Mesenchymal stem cell (in vitro differentiated cells and primary cell): ENCODE data around the gene KRT14.
"Not testable (repeated sequence)": the region's sequence is repeated elsewhere in the genome, so short reads cannot be mapped to it uniquely, and the experiment has no call there.

ENCODE experiments used
- DNase-seq: peaks from one replicate; pipeline ENCODE4 v3.0.0-alpha.2; 2013
- H2AFZ ChIP-seq: one replicate; pipeline ENCODE4 v1.6.1; 2013; ENCODE audit warnings: low read depth, mild to moderate bottlenecking, control low read depth, inconsistent platforms, low read length, moderate library complexity
- H2AK5ac ChIP-seq: 2 replicates; pipeline ENCODE4 v1.6.1; 2013; ENCODE audit warnings: low read length, moderate library complexity, mild to moderate bottlenecking, inconsistent platforms; ENCODE audit not compliant: severe bottlenecking
- H2BK120ac ChIP-seq: one replicate; pipeline ENCODE4 v1.6.1; 2013; ENCODE audit warnings: low read depth, mild to moderate bottlenecking, inconsistent platforms, low read length, moderate library complexity
- H2BK12ac ChIP-seq, 2 experiments: one replicate each; pipeline ENCODE4 v1.6.1; 2013; ENCODE audit warnings: inconsistent platforms in 2 of 2, low read length in 2 of 2, mild to moderate bottlenecking in 2 of 2, moderate library complexity in 2 of 2, control low read depth in 1 of 2
- H2BK15ac ChIP-seq: one replicate; pipeline ENCODE4 v1.6.1; 2013; ENCODE audit warnings: mild to moderate bottlenecking, low read depth, inconsistent platforms; ENCODE audit not compliant: poor library complexity, severe bottlenecking
- H2BK5ac ChIP-seq: 2 replicates; pipeline ENCODE4 v1.6.1; 2013; ENCODE audit warnings: low read depth, mild to moderate bottlenecking, low read length, control low read depth, inconsistent platforms; ENCODE audit not compliant: poor library complexity, severe bottlenecking
- H3K14ac ChIP-seq, 2 experiments: one replicate each; pipeline ENCODE4 v1.6.1; 2013; ENCODE audit warnings: inconsistent platforms in 2 of 2, low read length in 2 of 2, control low read depth in 1 of 2, mild to moderate bottlenecking in 1 of 2, moderate library complexity in 1 of 2
- H3K18ac ChIP-seq, 2 experiments: one replicate each; pipeline ENCODE4 v1.6.1; 2013; ENCODE audit warnings: inconsistent platforms in 2 of 2, low read length in 2 of 2, control low read depth in 1 of 2, low read depth in 1 of 2, mild to moderate bottlenecking in 1 of 2
- H3K23ac ChIP-seq, 2 experiments: one replicate each; pipeline ENCODE4 v1.6.1; 2013; ENCODE audit warnings: inconsistent platforms in 2 of 2, low read length in 2 of 2, mild to moderate bottlenecking in 2 of 2, moderate library complexity in 2 of 2, control low read depth in 1 of 2
- H3K27ac ChIP-seq: 2 replicates; pipeline ENCODE4 v1.5.1; 2013; ENCODE audit warnings: mild to moderate bottlenecking, moderate library complexity, low read length, control low read depth, inconsistent platforms; ENCODE audit not compliant: poor library complexity, severe bottlenecking
- H3K27me3 ChIP-seq, 2 experiments: 2 replicates each; pipeline versions ENCODE4 v1.6.1 to v1.7.0; 2013; ENCODE audit warnings: low read length in 2 of 2, mild to moderate bottlenecking in 2 of 2, moderate library complexity in 2 of 2, control low read depth in 1 of 2, inconsistent platforms in 1 of 2; ENCODE audit not compliant: control insufficient read depth in 1 of 2, insufficient read depth in 1 of 2
- H3K36me3 ChIP-seq, 2 experiments: 2 replicates each; pipeline versions ENCODE4 v1.6.1 to v1.7.0; 2013; ENCODE audit warnings: low read length in 2 of 2, control low read depth in 1 of 2, inconsistent platforms in 1 of 2, low read depth in 1 of 2, mild to moderate bottlenecking in 1 of 2; ENCODE audit not compliant: insufficient read depth in 2 of 2, control insufficient read depth in 1 of 2
- H3K4ac ChIP-seq, 2 experiments: one replicate each; pipeline ENCODE4 v1.6.1; 2013; ENCODE audit warnings: inconsistent platforms in 2 of 2, low read length in 2 of 2, mild to moderate bottlenecking in 2 of 2, moderate library complexity in 2 of 2, control low read depth in 1 of 2, low read depth in 1 of 2
- H3K4me1 ChIP-seq: 2 replicates; pipeline ENCODE4 v1.6.1; 2013; ENCODE audit warnings: low read depth, low read length, control low read depth; ENCODE audit not compliant: control insufficient read depth, insufficient read depth
- H3K4me2 ChIP-seq: 2 replicates; pipeline ENCODE4 v1.6.1; 2013; ENCODE audit warnings: low read length, mild to moderate bottlenecking, inconsistent platforms; ENCODE audit not compliant: poor library complexity, severe bottlenecking
- H3K4me3 ChIP-seq, 2 experiments: 2 replicates each; pipeline versions ENCODE4 v1.5.1 to v1.7.0; 2013; ENCODE audit warnings: low read length in 2 of 2, mild to moderate bottlenecking in 2 of 2, control low read depth in 1 of 2, low read depth in 1 of 2; ENCODE audit not compliant: insufficient read depth in 1 of 2
- H3K79me1 ChIP-seq: replicated peaks from 2 replicates; pipeline ENCODE4 v1.6.1; 2013; ENCODE audit warnings: mild to moderate bottlenecking, control low read depth, low read length, inconsistent platforms; ENCODE audit not compliant: poor library complexity, severe bottlenecking
- H3K9ac ChIP-seq: 2 replicates; pipeline ENCODE4 v1.7.0; 2013; ENCODE audit warnings: mild to moderate bottlenecking, low read length, moderate library complexity
- H3K9me3 ChIP-seq: 2 replicates; pipeline ENCODE4 v1.7.0; 2013; ENCODE audit warnings: mild to moderate bottlenecking, low read length; ENCODE audit not compliant: control insufficient read depth
- H4K8ac ChIP-seq: one replicate; pipeline ENCODE4 v1.6.1; 2013; ENCODE audit warnings: inconsistent platforms, mild to moderate bottlenecking, low read length, moderate library complexity
- H4K91ac ChIP-seq: one replicate; pipeline ENCODE4 v1.6.1; 2013; ENCODE audit warnings: mild to moderate bottlenecking, low read length, inconsistent platforms
- WGBS: methylation state at CpG from one replicate; pipeline ENCODE4 v1.1.7; 2013; ENCODE audit warnings: mixed read lengths; 5-methylcytosine and 5-hydroxymethylcytosine counted together

KRT14 gene

DNA sequence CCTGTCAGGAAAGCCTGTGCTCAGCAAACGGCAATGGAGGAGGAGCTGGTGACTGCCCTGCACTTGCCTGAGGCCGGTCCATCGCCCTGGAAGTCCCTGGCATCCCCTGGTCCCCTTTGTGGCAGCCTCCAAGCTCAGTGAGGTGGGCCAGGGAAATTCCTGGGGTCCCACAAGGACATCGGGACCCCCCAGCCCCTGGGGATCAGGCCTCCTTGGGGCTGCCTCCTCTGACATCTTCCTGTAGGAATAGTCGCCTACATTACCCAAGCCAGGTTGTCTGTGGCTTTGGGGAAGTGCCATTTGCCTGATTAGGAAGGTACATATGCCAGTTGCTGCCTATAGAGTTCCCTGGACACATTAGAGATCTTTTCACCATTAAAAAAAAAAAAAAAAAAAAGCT, 7.7 kb downstream of the KRT14 start:
- peaks cover 10% of the 10 kb centered on the region for H3K4me1 ChIP-seq
- H4K91ac ChIP-seq, result peak overlapping the region; percentile 31
- no peak overlapping the region for H3K14ac ChIP-seq
- H3K36me3 ChIP-seq, result no peaks in the 10 kb centered on the region
- H2BK120ac ChIP-seq, result no peak overlapping the region
- peak overlapping the region; percentile 48 for H4K8ac ChIP-seq
- H3K27ac ChIP-seq, result no peak overlapping the region
- peak overlapping the region; percentile 44 for H3K9ac ChIP-seq
- no peak overlapping the region for H3K18ac ChIP-seq
- H3K4me3 ChIP-seq, result no peak overlapping the region
- no peaks in the 10 kb centered on the region for H3K79me1 ChIP-seq
- no peak overlapping the region for H2BK15ac ChIP-seq
- H2AFZ ChIP-seq, result no peak overlapping the region
- H3K27me3 ChIP-seq, result peaks cover 18 to 63% of the 10 kb centered on the region in 2 experiments
- H2BK12ac ChIP-seq, result peak overlapping the region in 1 of 2 experiments; percentile 33
- H2AK5ac ChIP-seq, result peak overlapping the region; percentile 15
- no peak overlapping the region for H3K4ac ChIP-seq
- no peaks in the 10 kb centered on the region for H3K9me3 ChIP-seq
- H3K4me2 ChIP-seq, result no peak overlapping the region
- no peak overlapping the region for H3K23ac ChIP-seq
- no peak for DNase-seq
- H2BK5ac ChIP-seq, result peak overlapping the region; percentile 12
- 86% methylated on average over 4 of the region's 5 CpGs for WGBS

GRCh38 chr17:41578538-41578937, 8.2 kb downstream of the KRT14 start:
- Histone ChIP-seq H3K4ac (no peak overlapping the region), H2AK5ac (peak overlapping the region; percentile 15), H4K91ac (no peak overlapping the region), H3K9me3 (no peaks in the 10 kb centered on the region), H3K9ac (no peak overlapping the region), H4K8ac (no peak overlapping the region), H2BK12ac (no peak overlapping the region), H3K27me3 (peaks cover 22 to 64% of the 10 kb centered on the region in 2 experiments), H3K4me2 (no peak overlapping the region), H3K79me1 (no peaks in the 10 kb centered on the region), H2BK15ac (no peak overlapping the region), H3K27ac (no peak overlapping the region), H2AFZ (no peak overlapping the region), H2BK120ac (no peak overlapping the region), H3K18ac (no peak overlapping the region), H3K36me3 (no peaks in the 10 kb centered on the region), H3K4me3 (no peak overlapping the region), H3K4me1 (peaks cover 10% of the 10 kb centered on the region), H3K14ac (no peak overlapping the region), H3K23ac (no peak overlapping the region), H2BK5ac (no peak overlapping the region)
- no peak for DNase-seq
- no CpG with 5 or more reads among the region's 1 CpG for whole genome bisulfite sequencing

DNA sequence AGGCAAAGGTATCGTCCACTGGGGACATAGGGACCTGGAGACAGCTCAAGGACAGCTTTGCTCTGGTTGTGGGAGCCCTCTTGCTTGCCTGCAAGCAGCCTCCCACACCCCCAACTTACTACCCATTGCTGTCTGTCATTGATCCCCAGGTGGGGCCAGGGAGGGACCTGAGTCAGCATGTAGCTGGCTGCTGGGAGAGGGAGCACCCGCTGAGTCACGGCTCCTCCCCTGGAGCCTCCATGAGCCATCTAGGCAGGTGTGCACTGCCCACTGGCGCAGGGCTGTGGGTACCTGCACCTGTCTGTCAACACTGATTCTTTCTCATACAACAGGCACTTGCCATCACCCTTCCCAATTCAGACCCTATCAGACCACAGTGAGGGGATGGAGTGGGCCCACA, 10.0 kb downstream of the KRT14 start:
- not testable (repeated sequence) for H3K4ac ChIP-seq, H2BK120ac ChIP-seq, H3K18ac ChIP-seq, H3K9me3 ChIP-seq, H3K27ac ChIP-seq, H4K8ac ChIP-seq, H3K9ac ChIP-seq, H2AK5ac ChIP-seq, H3K4me1 ChIP-seq, H2AFZ ChIP-seq, H3K23ac ChIP-seq, H2BK5ac ChIP-seq, H2BK12ac ChIP-seq, H3K36me3 ChIP-seq, H4K91ac ChIP-seq, DNase-seq, H3K4me2 ChIP-seq, H3K14ac ChIP-seq, H2BK15ac ChIP-seq, H3K4me3 ChIP-seq, H3K79me1 ChIP-seq
- 84% methylated on average over 3 of the region's 4 CpGs for WGBS
- H3K27me3 ChIP-seq, result peaks cover 38 to 67% of the 10 kb centered on the region in 2 experiments

DNA sequence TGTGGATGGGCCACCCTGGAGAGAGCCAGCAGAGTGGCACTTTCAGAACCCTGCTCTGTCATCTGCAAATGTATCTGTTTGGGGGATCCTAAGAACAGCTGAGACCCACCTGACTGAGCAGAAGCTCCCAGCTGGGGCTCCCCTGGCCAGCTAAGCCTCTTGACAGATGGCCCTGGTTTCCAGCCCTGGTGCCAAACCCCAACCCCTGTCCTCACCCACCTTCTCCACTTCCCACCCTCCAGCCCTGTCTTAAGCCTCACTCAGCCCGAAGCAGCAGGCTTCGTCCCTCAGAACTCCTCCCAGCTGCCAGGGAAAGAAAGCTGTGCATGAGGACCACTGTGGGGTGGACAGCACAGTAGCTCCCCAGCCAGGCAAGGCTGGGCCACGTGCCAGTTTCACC, 11.4 kb downstream of the KRT14 start:
- H4K91ac ChIP-seq, result no peak overlapping the region
- H3K4me1 ChIP-seq, result peaks cover 10% of the 10 kb centered on the region
- no peak overlapping the region for H3K18ac ChIP-seq
- peaks cover 50 to 74% of the 10 kb centered on the region in 2 experiments for H3K27me3 ChIP-seq
- H3K4me3 ChIP-seq, result no peak overlapping the region
- no peaks in the 10 kb centered on the region for H3K36me3 ChIP-seq
- no peak overlapping the region for H3K4ac ChIP-seq
- no peak overlapping the region for H3K9ac ChIP-seq
- no peak overlapping the region for H2BK5ac ChIP-seq
- H2BK120ac ChIP-seq, result no peak overlapping the region
- H3K14ac ChIP-seq, result no peak overlapping the region
- no peak overlapping the region for H3K23ac ChIP-seq
- no peak overlapping the region for H2AK5ac ChIP-seq
- no peak overlapping the region for H3K4me2 ChIP-seq
- H3K79me1 ChIP-seq, result no peaks in the 10 kb centered on the region
- H3K27ac ChIP-seq, result no peak overlapping the region
- no peak overlapping the region for H2AFZ ChIP-seq
- DNase-seq, result no peak
- no peak overlapping the region for H2BK15ac ChIP-seq
- H3K9me3 ChIP-seq, result no peaks in the 10 kb centered on the region
- WGBS, result 58% methylated on average over 3 of the region's 3 CpGs
- H2BK12ac ChIP-seq, result no peak overlapping the region
- H4K8ac ChIP-seq, result no peak overlapping the region
